Natural killer cell (primary cell): ENCODE results near the gene GRIA3. TPM values are rescaled to one million over a fixed set of nuclear protein-coding genes. Genes with fewer than 3 reads are reported as not detected.

Experiments used
- ATAC-seq, 3 donors: fragments of 150-1000 bp in 2 of 3; fragments of 200-7000 bp in 1 of 3; cut with Tn5 transposase; 1 replicate in 1 of 3; 2 replicates in 2 of 3; pipeline ENCODE4 v1.10.0; 2021; ENCODE audit warnings: mild to moderate bottlenecking in 2 of 3, moderate library complexity in 2 of 3
- DNase-seq, 2 donors: peaks; one replicate each; pipeline versions ENCODE4 v3.0.0 to v3.0.0-alpha.2; 2013 to 2021; ENCODE audit warnings: mixed read lengths in 1 of 2
- H3K27ac ChIP-seq: one replicate; pipeline ENCODE4 v1.5.1; 2013; ENCODE audit warnings: mild to moderate bottlenecking, low read length
- H3K27me3 ChIP-seq: one replicate; pipeline ENCODE4 v1.6.1; 2013; ENCODE audit warnings: low read length; ENCODE audit not compliant: control insufficient read depth, insufficient read depth
- H3K36me3 ChIP-seq: one replicate; pipeline ENCODE4 v1.6.1; 2013; ENCODE audit warnings: low read length; ENCODE audit not compliant: control insufficient read depth, insufficient read depth
- H3K4me1 ChIP-seq: one replicate; pipeline ENCODE4 v1.6.1; 2013; ENCODE audit warnings: low read length; ENCODE audit not compliant: control insufficient read depth, insufficient read depth
- H3K4me3 ChIP-seq: one replicate; pipeline ENCODE4 v1.5.1; 2013; ENCODE audit warnings: low read length
- H3K9me3 ChIP-seq: one replicate; pipeline ENCODE4 v1.6.1; 2013; ENCODE audit warnings: low read length; ENCODE audit not compliant: control insufficient read depth, insufficient read depth
- H3K27ac Mint-ChIP-seq, 2 donors: one replicate each; pipeline ENCODE4 v1.8.0; 2022; ENCODE audit warnings: mild to moderate bottlenecking in 2 of 2, mixed read lengths in 2 of 2, moderate library complexity in 1 of 2
- H3K27me3 Mint-ChIP-seq, 2 donors: one replicate each; pipeline ENCODE4 v1.8.0; 2022; ENCODE audit warnings: low read depth in 2 of 2, mixed read lengths in 2 of 2
- H3K36me3 Mint-ChIP-seq: one replicate; pipeline ENCODE4 v1.8.0; 2022; ENCODE audit warnings: mixed read lengths
- H3K4me1 Mint-ChIP-seq, 2 donors: one replicate each; pipeline ENCODE4 v1.8.0; 2022; ENCODE audit warnings: mixed read lengths in 2 of 2
- H3K4me3 Mint-ChIP-seq: one replicate; pipeline ENCODE4 v1.8.0; 2022; ENCODE audit warnings: mild to moderate bottlenecking, moderate library complexity, mixed read lengths
- H3K9me3 Mint-ChIP-seq, 2 donors: one replicate each; pipeline ENCODE4 v1.8.0; 2022; ENCODE audit warnings: mixed read lengths in 2 of 2
- CTCF ChIP-seq: fragments of 200-600 bp; IDR thresholded peaks from one replicate; pipeline ENCODE4 v1.8.0; 2022; ENCODE audit warnings: antibody characterized with exemption
- WGBS: methylation state at CpG from one replicate; pipeline ENCODE4 v1.1.7; 2013; ENCODE audit warnings: missing lambda C conversion rate; ENCODE audit not compliant: insufficient coverage; 5-methylcytosine and 5-hydroxymethylcytosine counted together
- intact Hi-C: fragments of 100-400 bp; cut with micrococcal nuclease; formaldehyde crosslinking; loops from one replicate; pipeline ENCODE4 v1.14.2; 2022
- total RNA-seq, 4 donors: library from RNA; stranded (reverse); fragments of 120-200 nt in 1 of 4; gene quantifications; one replicate each; pipeline versions ENCODE4 v1.2.3 to v1.2.4, GENCODE V29; 2013 to 2022

GRIA3 gene
- total RNA-seq, 3 donors from 2014 or later (not counting 1 experiment from before 2014, with no cell fraction given): not detected

GRCh38 chrX:123348468-123348867 is 164.4 kb downstream of the GRIA3 start:
- Histone ChIP-seq H3K27me3 (no peaks in the 10 kb centered on the region), H3K9me3 (no peaks in the 10 kb centered on the region), H3K36me3 (no peaks in the 10 kb centered on the region), H3K4me3 (no peak overlapping the region), H3K4me1 (no peaks in the 10 kb centered on the region), H3K27ac (no peak overlapping the region)
- Mint-ChIP-seq H3K4me3 (no peak overlapping the region), H3K4me1 (no peaks in the 10 kb centered on the region), H3K36me3 (no peaks in the 10 kb centered on the region), H3K9me3 (no peaks in the 10 kb centered on the region), H3K27ac (no peak overlapping the region), H3K27me3 (peaks cover 0 to 2% of the 10 kb centered on the region in 2 donors)
- TF ChIP-seq CTCF: no peak
- no peak for DNase-seq
- no CpG with 5 or more reads among the region's 1 CpG for WGBS
- intact Hi-C loops: no loop called here
- ATAC-seq: no peak

GRCh38 chrX:123350226-123350625 is 166.1 kb downstream of the GRIA3 start:
- H3K27me3 ChIP-seq: no peaks in the 10 kb centered on the region
- Mint-ChIP-seq H3K4me1 (no peaks in the 10 kb centered on the region), H3K27ac (no peak overlapping the region), H3K27me3 (no peaks in the 10 kb centered on the region), H3K9me3 (no peaks in the 10 kb centered on the region), H3K36me3 (no peaks in the 10 kb centered on the region), H3K4me3 (no peak overlapping the region)
- TF ChIP-seq CTCF: no peak
- no peaks in the 10 kb centered on the region for H3K4me1 ChIP-seq
- H3K27ac ChIP-seq: no peak overlapping the region
- WGBS: no CpG with 5 or more reads among the region's 2 CpGs
- H3K4me3 ChIP-seq: no peak overlapping the region
- no peak for DNase-seq
- intact Hi-C loops: no loop called here
- no peak for ATAC-seq
- no peaks in the 10 kb centered on the region for H3K36me3 ChIP-seq
- no peaks in the 10 kb centered on the region for H3K9me3 ChIP-seq

- no peak for TF ChIP-seq CTCF
- H3K36me3 ChIP-seq: no peaks in the 10 kb centered on the region
- H3K4me3 ChIP-seq: no peak overlapping the region
- DNase-seq (no peak), ATAC-seq (no peak)
- no peak overlapping the region for H3K27ac Mint-ChIP-seq
- H3K4me1 Mint-ChIP-seq: no peaks in the 10 kb centered on the region
- no peak overlapping the region for H3K27ac ChIP-seq
- H3K4me1 ChIP-seq: no peaks in the 10 kb centered on the region
- H3K4me3 Mint-ChIP-seq: no peak overlapping the region
- no peaks in the 10 kb centered on the region for H3K27me3 ChIP-seq
- no peaks in the 10 kb centered on the region for H3K9me3 Mint-ChIP-seq
- no peaks in the 10 kb centered on the region for H3K27me3 Mint-ChIP-seq
- H3K36me3 Mint-ChIP-seq: no peaks in the 10 kb centered on the region
- intact Hi-C loops: no loop called here
- no peaks in the 10 kb centered on the region for H3K9me3 ChIP-seq
Observed at GRCh38 chrX:123357941-123358340, 173.9 kb downstream of the GRIA3 start.

- no peak overlapping the region for H3K27ac ChIP-seq
- Mint-ChIP-seq H3K27me3 (no peaks in the 10 kb centered on the region), H3K36me3 (no peaks in the 10 kb centered on the region), H3K9me3 (no peaks in the 10 kb centered on the region), H3K4me3 (no peak overlapping the region), H3K27ac (no peak overlapping the region), H3K4me1 (no peaks in the 10 kb centered on the region)
- H3K4me3 ChIP-seq: no peak overlapping the region
- WGBS: 84% methylated on average over 4 of the region's 4 CpGs
- no peaks in the 10 kb centered on the region for H3K4me1 ChIP-seq
- H3K36me3 ChIP-seq: no peaks in the 10 kb centered on the region
- ATAC-seq (no peak), DNase-seq (no peak)
- TF ChIP-seq CTCF: no peak
- intact Hi-C loops: no loop called here
- H3K9me3 ChIP-seq: no peaks in the 10 kb centered on the region
- no peaks in the 10 kb centered on the region for H3K27me3 ChIP-seq
Observed at GRCh38 chrX:123358457-123358856, 174.4 kb downstream of the GRIA3 start.
